GM18867 (cell line): ENCODE data around the gene TPM4.

ENCODE experiments used
- ATAC-seq: cut with Tn5 transposase; IDR thresholded peaks from one replicate; pipeline ENCODE4 v1.9.1; 2021; ENCODE audit warnings: mild to moderate bottlenecking, moderate library complexity; ENCODE audit not compliant: unreplicated experiment

The TPM4 gene

GRCh38 chr19:16121967-16122366, 45.7 kb downstream of the TPM4 start:
- no peak for ATAC-seq

- no peak for ATAC-seq
Measured at GRCh38 chr19:16124953-16125352, 48.7 kb downstream of the TPM4 start.

DNA sequence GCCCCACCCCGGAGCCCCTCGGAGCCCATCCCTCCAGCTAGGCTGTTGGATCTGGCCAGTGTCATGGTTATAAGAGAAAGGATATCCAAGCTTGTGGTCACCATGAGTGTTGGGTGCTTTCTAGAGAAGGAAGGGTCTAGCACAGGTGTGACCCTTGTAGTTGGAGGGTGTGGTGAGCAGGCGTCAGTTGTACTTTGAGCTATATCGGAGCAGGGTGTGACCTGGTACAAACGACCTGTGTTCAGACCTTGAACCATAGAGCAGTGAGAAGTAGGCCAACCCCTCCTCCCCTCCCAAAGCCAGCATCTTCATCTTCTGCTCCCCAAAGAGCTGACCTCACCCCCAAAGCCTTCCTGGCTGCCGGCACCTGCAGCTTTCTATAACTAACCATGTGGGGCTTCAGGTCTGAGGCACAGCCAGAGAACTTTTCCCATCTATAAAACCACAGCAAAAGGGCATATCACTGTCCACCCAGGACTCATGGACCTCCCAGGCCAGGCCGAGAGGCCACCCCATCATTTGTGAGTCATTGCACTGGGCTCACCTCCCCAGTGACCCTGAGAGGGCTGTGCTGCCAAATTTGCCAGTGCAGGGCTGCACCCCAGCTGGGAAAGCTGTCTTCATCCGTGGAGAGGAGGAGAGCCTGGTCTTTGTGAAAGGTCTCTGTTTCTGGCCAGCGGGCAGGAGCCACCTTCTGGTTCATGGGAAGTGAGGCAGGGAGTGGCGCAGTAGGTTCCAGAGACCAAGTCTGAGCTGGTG, 49.6 kb downstream of the TPM4 start:
- no peak for ATAC-seq

- ATAC-seq, result no peak
Measured at GRCh38 chr19:16127080-16127479, 50.8 kb downstream of the TPM4 start.

DNA sequence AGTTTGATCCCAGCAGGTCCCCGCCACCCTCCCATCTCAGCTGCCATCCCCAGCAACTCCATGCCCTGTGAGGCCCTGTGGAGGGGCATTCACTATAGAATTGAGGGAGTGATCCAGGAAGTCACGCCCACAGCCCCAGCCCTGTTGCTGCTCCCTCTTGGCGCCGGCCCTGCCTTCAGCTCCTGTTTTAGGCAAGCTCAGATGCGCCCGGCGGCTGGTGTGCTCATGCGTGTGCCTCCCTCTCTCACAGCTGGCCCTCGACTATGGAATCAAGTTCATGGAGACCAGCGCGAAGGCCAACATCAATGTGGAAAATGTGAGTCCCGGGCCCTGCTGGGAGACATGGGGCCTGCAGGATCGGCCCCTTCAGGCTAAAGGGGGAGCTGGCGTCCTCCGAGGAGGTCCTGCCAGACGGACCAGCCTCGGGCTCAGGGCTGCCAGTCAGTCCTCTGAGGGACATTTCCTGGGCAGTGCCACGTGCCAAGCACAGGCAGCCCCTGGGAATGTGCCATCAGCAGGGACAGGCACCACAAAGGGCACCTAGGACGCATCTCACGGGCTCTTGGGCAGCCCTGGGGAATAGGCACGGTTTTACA, 51.6 kb downstream of the TPM4 start:
- no peak for ATAC-seq

DNA sequence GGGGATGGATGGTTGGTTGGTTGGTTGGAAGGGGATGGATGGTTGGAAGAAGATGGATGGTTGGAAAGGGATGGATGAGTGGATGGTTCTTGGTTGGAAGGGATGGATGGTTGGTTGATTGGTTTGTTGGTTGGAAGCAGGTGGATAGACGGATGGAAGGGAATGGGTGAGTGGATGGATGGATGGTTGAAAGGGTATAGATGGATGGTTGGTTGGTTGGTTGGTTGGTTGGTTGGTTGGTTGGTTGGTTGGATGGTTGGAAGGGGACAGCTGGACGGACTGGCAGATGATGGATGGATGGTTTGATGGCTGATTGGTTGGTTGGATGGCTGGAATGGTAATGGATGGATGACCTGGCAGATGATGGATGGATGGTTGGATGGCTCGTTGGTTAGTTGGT, 55.4 kb downstream of the TPM4 start:
- no peak for ATAC-seq

DNA sequence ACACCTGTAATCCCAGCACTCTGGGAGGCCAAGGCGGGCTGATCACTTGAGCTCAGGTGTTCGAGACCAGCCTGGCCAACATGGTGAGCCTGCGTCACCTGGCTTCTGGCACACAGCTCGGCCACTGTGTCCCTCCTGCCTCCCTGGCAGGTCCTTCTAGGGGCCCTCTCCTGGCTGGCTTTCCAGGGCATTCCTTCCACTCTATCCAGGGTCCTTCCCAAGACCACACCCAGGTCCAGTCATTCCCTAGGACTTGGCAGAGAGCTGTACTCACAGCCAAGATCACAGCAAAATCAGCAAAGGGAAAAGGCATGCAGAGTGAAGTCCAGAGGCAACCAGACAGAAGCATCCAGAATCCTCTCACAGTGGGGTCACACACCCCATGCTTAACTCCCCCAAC, 57.5 kb downstream of the TPM4 start:
- no peak for ATAC-seq

DNA sequence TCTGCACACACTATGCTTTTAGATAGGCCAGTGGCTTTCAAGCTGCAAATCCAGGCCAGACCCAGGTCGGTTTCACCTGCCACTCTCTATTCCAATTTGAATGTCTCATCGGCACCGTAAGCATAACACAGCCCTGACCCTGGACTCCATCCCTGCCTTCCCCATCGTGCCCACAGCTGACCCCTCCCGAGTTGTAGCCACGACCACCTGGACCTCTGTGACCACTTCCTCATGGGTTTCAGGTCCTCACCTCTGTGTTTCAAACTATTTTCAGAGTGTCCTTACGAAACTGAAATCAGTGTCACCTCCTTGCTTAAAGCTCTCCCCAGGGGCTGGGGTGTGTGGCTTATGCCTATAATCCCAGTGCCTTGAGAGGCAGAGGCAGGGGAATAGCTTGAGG, 58.2 kb downstream of the TPM4 start:
- ATAC-seq, result peak; percentile 40

DNA sequence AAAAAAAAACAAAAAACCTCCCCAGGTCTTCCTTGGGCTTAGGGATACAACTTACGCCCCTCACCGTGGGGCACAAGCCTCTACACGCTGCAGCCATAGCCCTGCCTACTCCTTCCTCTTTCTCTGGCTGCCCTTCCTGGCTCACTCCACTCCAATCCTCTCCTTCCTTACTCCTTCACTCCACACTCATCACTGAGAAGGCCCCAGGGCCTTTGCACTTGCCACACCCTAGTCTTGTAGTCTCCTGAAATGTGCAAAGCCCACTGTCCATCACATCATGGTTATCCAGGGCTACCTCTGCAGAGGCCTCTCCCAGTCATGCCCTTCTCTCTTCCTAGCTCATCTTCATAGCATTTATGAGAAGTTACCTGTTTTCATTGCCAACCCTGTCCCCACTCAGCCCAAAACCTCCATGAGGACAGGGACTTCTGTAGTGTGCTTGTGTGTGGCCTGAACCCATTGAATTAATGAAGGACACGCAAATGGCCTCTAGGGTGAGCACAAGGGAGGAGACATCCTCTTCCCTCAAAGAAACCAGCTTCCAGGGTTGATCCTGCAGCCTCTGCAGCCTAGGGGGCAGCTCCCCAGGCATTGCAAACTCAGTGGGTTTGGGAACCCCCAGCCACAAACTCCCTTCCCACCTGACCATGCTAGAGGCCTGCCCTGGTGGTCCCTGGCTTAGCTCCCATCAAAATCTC, 59.3 kb downstream of the TPM4 start:
- ATAC-seq, result no peak

DNA sequence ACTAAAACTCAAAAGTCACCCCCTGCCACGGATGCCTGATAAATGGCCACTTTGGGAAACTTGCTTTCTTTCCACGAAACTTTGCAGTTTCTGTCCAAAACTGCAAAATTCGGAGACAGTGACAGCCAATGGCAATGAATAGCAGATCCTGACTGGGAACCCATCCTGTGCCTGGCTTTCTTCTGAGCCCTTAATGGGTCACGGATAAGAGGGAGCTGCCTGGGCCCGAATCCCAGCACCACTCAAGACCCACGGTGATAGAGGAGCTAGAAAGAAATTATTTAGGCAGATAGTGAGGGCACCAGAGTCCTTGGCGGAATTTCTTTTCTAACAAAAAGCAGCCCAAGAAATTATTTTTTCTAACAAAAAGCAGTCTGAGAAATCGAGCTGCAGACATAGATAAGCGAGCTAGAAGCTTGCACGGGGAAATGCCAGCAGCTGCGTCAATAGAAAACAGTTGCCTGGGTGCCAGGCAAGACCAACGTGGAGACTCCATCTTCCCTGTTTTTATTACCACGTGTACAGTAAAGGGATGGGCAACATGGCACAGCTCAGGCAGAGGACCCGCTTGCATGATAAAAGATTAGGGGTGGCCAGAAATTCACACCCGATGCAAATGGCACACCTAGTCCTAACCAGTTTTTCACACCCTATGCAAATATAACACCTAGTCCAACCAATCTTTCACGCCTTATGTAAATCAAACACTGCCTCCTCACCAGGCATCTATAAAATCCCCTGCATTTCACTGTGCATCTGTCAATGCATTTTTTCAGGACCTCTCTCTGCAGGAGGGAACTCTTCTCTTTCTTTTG, 60.1 kb downstream of the TPM4 start:
- ATAC-seq, result no peak

DNA sequence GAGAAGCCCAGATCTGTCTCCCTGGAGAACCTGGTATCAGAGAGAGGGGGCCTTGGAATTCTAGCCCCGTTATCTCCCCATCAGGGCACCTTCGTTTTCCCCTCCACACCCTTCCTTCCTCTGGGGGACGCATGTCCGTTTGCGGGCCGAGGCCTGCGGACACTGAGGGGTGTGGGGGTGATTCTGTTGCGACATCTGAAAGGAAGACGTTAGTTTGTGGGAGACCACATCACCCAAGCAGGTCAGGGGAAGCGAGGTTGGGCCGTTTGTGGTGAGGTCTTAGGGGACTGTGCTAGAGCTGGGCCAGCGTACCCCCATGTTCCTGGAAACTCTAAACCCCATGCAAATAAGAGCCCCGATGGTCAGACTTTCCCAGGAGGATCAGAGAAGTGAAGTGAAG, 63.5 kb downstream of the TPM4 start:
- ATAC-seq, result no peak

DNA sequence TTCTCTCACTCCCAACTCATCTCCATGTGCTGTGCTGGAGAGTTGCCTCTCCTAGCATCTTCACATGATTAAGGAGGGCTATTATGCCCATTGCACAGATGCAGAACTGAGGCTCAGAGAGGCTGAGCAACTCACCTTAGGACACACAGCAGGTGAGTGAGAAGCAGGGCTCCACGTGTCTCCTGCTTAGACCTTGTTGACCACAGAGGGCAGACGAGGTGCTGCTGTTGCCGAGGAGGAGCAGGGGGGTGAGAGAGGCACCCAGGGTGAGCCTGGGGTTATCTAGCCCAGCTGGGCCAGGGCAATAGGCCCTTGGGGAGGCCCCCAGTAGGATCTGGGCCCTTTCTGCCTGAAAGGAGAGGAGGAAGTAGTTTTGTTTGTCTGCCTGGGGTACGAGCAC, 64.7 kb downstream of the TPM4 start:
- ATAC-seq, result no peak

- no peak for ATAC-seq
Measured at GRCh38 chr19:16142032-16142580, 65.8 kb downstream of the TPM4 start.

DNA sequence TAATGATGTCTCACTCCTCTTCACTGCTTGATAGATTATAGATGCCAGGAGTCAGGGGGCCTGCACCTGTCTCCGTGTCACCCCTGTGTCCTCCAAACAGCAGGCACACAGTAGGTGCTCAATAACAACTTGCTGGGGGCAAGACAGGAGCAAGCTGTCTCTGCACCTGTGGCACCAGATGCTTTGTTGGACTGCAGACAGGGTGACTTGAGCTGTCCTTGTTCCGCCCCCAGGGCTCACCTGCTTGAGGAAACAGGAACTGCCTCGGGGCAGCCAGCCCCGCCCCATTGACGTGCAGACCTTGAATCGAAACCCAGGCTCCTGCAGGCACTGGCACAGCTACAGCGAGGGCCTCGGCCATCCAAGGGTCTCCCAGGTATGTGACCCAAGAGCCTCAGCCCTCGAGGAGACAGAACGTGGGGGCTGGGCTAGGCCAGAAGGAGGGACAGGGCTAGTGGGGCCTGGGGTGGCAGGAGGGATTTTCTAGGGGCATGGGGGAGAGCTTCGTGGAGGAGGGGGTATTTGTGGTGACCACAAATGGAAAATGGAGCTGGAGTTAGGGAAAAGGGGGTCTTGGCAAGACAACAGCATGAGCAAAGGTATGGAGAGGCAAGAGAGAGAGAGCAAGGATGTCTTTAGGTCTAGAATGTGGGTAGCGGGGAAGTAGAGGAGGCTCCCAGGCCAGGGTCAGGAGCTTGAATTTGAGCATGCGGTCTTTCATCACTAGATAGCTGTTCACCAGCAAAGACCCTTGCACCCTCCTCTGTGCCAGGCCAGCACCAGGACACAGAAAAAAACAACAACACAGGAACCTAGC, 67.3 kb downstream of the TPM4 start, which contains the start of gene HSH2D:
HSH2D (plus strand) TSS at position 287 of the 817 bp plus-strand sequence. CDS start 5,066 bp downstream, outside the sequence.
- ATAC-seq, result peak; percentile 72

- no peak for ATAC-seq
Measured at GRCh38 chr19:16144216-16144581, 67.9 kb downstream of the TPM4 start.

DNA sequence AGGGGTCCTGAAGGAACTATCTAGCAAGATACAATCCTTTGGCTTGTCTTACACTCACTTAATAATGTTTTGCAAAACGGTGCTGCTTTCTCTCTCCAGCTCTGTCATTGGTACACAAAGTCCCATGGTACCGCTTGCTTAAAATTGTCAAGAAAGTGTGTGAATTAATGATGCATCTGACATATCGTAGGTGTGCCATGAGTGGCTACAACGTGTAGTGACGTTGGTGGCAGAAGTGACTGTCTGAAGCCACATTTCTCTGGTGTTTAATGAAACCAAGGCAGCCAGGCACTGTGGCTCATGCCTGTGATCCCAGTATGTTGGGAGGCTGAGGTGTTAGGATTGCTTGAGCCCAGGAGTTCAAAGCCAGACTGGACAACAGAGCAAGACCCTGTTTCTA, 69.8 kb downstream of the TPM4 start:
- no peak for ATAC-seq

DNA sequence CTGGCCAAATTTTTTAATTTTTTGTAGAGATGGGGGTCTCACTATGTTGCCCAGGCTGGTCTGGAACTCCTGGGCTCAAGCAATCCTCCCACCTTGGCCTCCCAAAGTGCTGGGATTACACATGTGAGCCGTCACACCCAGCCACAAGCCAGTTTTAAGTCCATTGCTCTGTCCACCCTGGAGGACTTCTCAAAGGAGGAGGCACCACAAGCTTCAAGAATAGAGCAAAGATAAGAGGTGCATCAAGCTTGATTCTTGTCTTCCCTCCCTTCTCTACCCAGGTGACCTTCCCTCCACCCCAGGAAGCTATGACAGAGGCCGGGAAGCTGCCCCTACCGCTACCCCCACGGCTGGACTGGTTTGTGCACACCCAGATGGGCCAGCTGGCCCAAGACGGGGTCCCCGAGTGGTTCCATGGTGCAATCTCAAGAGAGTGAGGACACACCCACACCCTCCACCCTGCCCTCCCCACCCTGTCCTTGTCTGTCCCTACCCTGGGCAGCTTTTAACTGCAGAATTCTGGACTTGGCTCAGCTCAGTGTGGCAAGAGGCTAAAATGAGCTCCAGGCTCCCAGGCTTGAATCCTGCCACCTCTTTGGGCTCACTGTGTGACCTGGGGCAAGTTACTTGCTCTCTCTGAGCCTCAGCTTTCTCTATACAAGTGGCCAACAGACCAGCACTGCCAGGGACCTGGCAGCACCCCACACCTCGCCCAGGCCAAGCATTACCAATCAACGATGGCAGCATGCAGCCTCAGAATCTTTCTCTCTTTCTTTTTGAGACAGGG, 72.3 kb downstream of the TPM4 start:
- no peak for ATAC-seq
